ENCODE results near the gene PCNX3.

The PCNX3 gene

GRCh38 chr11:65580756-65581155 is 34.8 kb upstream of the PCNX3 start:
- no peak for DNase-seq

DNA sequence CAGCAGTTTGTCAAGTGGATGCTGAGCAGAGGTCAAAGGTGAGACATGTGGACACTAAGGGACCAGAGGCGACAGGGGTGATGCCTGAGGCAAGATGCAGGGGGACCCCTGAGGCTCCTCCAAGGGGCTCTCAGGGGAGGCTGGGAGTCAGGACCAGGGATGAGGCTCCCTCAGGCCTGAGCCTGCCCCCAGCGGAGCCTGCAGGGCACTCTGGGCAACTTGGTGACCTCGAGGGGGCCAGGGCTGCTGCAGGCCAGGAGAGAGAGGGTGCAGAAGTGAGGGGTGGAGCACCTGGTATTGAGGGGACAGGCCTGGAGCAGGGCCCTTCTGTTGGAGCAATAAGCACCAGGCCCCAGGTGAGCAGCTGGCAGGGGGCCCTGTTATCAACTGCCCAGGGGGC is 33.6 kb upstream of the PCNX3 start:
- no peak for DNase-seq

GRCh38 chr11:65583589-65583988 is 32.0 kb upstream of the PCNX3 start:
- DNase-seq: no peak

DNA sequence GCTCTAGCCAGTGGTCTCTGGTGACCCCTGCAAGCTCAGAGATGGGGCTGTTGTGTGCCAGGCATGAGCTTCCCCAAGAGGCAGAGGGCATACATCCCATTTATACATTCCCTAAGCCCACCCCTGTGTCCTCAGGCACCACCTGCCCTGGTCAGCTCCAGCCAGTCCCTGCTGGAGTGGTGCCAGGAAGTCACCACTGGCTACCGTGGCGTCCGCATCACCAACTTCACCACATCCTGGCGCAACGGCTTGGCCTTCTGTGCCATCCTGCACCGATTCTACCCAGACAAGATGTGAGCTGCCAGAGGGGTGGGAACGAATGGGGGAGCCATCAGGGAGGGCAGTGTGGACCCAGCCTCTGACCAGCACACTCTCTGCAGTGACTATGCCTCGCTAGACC is 31.5 kb upstream of the PCNX3 start:
- DNase-seq: no peak

DNA sequence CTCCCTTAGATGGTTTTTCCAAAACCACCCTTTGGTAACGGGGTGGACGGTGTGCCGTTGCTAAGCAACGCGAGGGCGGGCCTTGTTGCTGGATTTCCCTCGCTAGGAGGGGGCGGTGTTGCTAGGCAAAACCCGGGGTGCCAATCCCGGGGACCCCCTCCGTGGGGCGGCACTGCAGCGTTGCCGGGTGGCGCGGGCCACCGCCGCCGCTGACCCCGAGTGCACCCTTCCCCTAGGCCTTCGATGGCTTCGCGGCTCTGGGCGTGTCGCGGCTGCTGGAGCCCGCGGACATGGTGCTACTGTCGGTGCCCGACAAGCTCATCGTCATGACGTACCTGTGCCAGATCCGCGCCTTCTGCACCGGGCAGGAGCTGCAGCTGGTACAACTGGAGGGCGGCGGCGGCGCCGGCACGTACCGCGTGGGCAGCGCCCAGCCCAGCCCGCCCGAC is 30.8 kb upstream of the PCNX3 start:
- DNase-seq: no peak

DNA sequence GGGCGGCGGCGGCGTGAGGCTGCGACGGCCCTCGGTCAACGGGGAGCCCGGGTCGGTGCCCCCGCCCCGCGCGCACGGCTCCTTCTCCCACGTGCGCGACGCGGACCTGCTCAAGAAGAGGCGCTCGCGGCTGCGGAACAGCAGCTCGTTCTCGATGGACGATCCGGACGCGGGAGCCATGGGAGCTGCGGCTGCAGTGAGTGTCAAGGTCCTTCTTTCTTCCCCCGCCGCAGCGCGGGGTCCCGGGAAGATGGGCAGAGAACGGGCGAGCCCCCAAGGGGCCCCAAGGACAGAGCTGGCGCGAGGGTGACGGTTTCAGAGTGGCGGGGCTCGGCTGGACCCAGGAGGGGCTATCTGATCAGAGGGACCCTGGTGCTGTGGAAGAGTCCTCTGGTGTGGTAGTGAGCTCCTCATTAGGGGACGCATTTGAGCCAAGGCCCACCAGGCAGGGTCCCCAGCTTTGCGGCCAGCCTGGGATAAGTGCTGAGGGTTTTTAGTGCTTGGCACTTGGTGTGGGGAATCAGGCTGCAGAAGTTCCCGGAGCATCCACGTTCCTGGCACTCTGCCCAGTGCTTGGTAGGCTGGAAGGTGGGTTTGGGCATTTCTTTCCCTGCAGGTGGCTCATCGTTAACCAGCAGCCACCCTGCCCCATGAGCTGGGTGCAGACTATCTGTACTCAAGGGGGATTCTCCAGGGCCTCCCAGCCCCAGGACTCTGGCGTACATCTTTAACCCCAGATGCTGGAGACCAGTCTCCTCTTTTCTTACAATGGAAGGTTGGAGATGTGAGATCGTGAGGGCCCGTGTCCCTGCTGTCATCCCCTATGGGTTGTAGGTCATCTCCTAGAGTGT is 30.0 kb upstream of the PCNX3 start:
- DNase-seq: no peak

- DNase-seq: no peak
Observed at GRCh38 chr11:65586247-65586630, 29.3 kb upstream of the PCNX3 start.

- DNase-seq: no peak
Observed at GRCh38 chr11:65586676-65587075, 28.9 kb upstream of the PCNX3 start.

DNA sequence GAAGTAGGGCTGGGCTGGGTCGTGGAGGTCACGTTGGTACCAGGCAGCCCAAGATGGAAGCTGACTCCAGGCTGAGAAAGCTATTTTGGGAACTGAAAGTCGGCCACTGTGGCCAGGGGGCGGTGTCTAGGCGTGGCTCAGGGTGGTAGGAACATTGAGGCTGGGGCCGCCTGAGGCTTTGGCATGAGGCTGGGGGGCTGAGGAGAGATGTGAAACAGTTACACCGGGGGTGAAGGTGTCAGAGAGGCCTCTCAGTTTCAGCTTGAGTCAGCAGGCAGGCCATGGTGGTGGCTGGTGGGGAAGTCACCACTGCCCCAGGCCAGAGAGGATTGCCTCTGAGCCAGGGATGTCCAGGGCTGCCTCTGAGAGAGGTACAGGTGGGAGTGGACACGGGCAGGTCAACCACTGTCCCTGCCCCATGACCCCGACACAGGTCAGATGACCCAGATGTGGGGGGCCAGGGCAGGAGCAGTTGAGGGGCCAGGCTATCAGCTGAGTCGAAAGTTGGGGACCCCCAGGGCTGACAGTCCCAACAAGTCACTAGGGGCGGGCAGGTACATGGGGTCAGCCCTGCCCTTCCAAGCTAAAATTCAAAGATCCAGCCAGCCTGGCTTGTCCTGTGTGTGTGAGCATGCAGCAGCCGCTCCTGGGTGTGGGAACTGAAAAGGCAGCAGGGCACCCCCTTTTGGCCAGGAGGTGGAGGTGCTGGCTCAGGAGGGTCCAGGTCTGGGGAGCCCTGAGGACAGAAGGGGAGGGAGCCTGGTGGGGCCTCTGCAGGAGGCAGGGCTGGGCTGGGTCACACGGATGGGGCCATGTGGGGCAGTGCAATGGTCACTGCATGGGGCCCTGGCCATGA is 27.1 kb upstream of the PCNX3 start:
- peak; percentile 27 for DNase-seq

DNA sequence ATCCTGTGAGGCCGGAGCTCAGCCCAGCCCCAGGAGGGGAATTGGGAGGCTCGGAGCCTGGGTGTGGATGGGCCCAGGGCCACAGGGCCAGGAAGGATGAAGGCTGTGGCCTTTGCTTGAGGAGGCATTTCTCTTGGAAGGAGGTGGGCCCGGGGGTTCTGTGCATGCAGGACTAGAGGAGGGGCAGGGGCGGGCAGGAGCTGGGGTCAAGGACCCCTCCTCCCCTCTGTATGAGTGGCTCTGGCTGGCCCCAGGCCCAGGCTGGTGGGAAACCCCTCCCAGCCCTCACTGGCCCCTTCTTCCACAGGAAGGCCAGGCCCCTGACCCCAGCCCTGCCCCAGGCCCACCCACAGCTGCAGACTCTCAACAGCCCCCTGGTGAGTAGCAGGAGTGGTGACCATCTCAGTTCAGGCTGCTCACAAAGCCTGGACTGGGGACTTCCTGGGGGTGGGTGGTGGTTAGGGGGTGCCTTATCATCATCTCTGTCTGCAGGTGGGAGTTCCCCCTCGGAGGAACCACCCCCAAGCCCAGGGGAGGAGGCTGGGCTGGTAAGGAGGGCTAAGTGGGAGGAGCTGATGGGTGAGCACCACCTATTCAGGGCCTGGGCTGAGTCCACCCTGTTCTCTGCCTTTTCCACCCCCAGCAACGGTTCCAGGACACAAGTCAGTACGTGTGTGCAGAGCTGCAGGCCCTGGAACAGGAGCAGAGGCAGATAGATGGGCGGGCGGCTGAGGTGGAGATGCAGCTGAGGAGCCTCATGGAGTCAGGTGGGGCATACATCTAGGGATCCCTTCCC is 25.9 kb upstream of the PCNX3 start:
- DNase-seq: no peak

GRCh38 chr11:65590240-65590738 is 25.3 kb upstream of the PCNX3 start:
- no peak for DNase-seq

DNA sequence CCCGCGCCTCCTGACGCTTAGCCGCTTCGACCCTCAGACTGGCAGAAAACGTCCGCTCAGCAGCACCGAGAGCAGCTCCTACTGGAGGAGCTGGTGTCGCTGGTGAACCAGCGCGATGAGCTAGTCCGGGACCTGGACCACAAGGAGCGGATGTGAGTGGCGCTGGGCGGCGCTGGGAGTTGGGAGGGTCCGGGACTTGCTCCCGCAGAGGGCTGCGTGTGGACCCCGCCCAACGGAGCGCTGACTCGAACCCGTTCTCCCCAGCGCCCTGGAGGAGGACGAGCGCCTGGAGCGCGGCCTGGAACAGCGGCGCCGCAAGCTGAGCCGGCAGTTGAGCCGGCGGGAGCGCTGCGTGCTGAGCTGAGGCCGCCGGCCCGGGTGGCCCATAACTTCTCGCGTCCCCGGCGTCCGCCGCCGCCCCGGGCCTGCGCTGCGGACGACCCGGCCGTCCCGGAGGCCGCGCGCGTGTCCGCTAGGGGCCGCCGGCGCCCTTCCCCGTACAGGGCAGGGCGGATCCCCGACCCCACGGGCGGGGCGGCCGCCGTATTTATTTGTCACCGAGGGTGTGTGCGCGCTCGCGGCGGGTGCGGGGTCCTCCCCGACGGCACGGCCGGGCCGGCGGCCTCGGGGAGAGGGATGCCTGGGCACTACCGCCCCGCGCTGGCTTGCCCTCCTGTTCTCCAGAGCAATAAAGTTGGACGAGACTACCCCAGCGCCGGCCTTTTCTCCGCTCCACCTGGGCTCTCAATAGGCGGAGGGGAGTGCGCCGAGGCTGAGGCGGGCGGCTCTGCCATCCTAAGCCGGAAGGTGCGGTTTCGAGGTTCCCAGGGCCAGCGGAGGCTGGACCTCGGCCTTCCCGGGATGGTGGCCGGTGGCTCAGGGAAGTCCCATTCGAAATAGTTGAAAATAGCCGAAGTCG is 23.4 kb upstream of the PCNX3 start:
- no peak for DNase-seq

DNA sequence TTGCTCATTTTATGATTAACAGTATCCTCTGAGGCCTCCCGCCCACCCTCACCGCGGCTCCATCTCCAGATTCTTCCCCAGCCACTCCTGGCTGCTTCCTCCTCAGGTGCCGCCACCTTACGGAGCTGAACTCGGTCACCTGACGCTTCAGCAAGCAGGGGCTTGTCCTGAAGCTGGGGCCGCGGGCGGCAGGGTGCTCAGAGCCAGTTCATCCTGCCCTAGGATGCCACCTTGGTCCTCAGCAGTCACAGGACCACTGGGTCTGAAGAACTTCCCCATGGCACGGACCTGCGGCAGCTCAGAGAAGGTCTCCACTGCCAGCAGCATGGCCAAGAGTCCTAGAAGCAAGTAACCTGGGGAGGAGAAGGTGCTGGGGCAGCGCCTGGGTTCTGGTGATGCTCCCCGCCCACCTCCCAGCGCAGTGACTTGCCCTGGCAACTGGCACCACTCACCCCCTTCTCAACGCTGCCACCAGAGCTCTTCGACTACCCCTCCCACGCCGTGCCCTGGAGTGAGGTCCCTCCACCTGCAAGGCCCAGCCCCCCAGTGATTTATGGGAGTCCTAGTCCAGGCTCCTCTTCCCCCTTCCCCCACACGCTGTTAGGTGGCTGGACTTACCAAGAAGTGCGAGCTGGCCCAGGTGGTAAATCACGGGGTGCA is 22.6 kb upstream of the PCNX3 start:
- DNase-seq: no peak

DNA sequence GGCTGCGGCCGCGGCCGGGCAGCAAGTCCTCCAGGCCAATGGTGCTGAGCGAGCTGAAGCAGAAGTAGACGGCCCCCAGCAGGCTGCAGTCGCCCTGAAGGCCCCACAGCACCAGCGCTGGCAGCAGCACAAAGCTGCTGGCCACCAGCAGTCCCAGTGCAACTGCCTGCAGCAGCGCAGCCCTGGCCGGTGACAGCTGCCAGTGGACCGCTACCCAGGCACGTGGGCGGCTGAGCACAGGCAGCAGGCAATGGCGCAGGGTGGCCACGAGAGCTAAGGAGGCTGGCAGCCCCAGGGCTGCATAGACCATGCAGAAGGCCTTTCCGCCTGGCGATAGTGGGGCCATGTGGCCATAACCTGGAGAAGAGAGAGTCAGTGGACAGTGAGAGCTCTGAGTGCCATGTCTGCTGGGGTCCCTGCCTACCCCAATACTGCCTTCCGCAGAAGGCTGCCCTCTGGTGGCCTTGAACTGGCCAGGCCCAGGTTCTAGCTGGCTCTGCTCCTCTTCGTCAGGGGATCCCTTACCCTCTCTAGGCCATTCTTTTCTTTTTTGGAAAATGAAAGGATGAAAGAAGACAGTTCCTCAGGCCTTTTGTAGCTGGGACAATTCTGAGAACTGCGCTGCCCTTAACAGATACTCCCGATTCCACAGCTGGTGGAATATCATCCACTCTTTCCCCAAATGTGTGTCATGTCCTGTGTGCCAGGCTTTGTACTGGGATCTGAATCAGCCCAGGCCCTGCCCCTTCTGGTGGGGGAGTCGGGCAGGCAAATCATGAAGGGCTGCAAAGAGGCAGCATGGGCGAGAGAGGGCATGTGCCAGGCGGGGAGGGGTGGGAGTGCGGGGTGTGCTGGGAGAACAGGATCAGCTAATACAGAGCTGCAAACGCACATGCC is 21.8 kb upstream of the PCNX3 start:
- no peak for DNase-seq

- no peak for DNase-seq
Observed at GRCh38 chr11:65595131-65595530, 20.4 kb upstream of the PCNX3 start.

- DNase-seq: no peak
Observed at GRCh38 chr11:65595543-65596281, 19.9 kb upstream of the PCNX3 start, which contains the start of gene KCNK7. TSS of gene KCNK7 (minus strand) at chr11:65595800. CDS start at chr11:65595772, 28 bp downstream.

DNA sequence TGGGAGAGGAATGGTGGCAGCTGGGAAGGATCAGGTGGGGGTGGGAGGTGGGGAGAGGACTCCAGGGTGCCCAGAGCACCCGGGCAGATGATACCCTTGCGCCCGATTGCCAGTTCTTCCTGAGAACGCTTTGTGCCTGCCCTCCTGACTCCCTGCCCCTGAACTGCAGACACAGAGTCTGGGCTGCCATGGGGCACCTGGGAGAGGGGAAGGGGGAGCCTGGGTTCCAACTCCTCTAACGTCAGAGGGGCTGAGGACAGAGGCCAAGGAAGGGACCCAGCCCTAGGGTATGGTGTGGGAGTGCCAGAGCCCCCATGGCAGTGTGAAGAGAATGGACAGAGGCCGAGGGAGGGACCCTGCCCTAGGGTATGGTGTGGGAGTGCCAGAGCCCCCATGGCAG is 19.1 kb upstream of the PCNX3 start:
- DNase-seq: no peak

GRCh38 chr11:65598258-65598699 is 17.3 kb upstream of the PCNX3 start:
- DNase-seq: no peak

GRCh38 chr11:65599216-65599954 is 16.2 kb upstream of the PCNX3 start:
- DNase-seq: no peak

All from kidney glomerular epithelial cell (primary cell).